Stimulated activated naive CD8-positive, alpha-beta T cell treated with anti-CD3 and anti-CD28 coated beads, Interleukin-15, amount 100 ng/mL, for 72 hours (primary cell): ENCODE results near the gene GLRX2.
"Not testable (repeated sequence)": the region's sequence is repeated elsewhere in the genome, so short reads cannot be mapped to it uniquely, and the experiment has no call there.

ENCODE experiments used
- ATAC-seq: fragments of 150-1000 bp; cut with Tn5 transposase; 2 replicates; pipeline ENCODE4 v1.10.0; 2021; ENCODE audit warnings: mild to moderate bottlenecking, moderate library complexity
- DNase-seq, 2 donors: peaks; one replicate each; pipeline ENCODE4 v3.0.0; 2021 to 2022
- H3K27ac Mint-ChIP-seq, 2 donors: one replicate each; pipeline ENCODE4 v1.8.0; 2022; ENCODE audit warnings: mild to moderate bottlenecking in 2 of 2, mixed read lengths in 2 of 2, moderate library complexity in 2 of 2
- H3K27me3 Mint-ChIP-seq: one replicate; pipeline ENCODE4 v1.8.0; 2022; ENCODE audit warnings: mixed read lengths
- H3K4me1 Mint-ChIP-seq: one replicate; pipeline ENCODE4 v1.8.0; 2022; ENCODE audit warnings: mild to moderate bottlenecking, mixed read lengths
- H3K4me3 Mint-ChIP-seq, 2 donors: one replicate each; pipeline ENCODE4 v1.8.0; 2022; ENCODE audit warnings: mild to moderate bottlenecking in 2 of 2, mixed read lengths in 2 of 2, moderate library complexity in 1 of 2
- H3K9me3 Mint-ChIP-seq, 2 donors: one replicate each; pipeline ENCODE4 v1.8.0; 2022; ENCODE audit warnings: mixed read lengths in 2 of 2

The GLRX2 gene

DNA sequence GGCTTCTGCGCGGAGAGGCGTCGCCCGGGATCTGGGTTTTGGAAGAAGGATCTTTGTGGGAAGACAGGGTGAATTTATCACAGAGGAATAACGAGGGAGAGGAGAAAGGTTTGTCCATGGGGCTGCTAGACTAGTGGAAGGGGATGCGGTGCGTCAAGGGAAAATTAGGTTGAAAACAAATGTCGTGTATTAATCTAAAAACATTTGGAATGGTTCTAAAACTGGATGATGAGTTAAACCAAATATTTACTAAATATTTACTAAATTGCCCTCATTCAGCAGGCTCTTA is 45.2 kb downstream of the GLRX2 start:
- H3K27me3 Mint-ChIP-seq: no peaks in the 10 kb centered on the region
- peak overlapping the region; percentile 90 to 97 for H3K4me3 Mint-ChIP-seq
- ATAC-seq (no peak), DNase-seq (no peak)
- H3K9me3 Mint-ChIP-seq: peaks cover 0 to 5% of the 10 kb centered on the region in 2 donors
- H3K27ac Mint-ChIP-seq: peak overlapping the region; percentile 98 to 99
- H3K4me1 Mint-ChIP-seq: peaks cover 57% of the 10 kb centered on the region

DNA sequence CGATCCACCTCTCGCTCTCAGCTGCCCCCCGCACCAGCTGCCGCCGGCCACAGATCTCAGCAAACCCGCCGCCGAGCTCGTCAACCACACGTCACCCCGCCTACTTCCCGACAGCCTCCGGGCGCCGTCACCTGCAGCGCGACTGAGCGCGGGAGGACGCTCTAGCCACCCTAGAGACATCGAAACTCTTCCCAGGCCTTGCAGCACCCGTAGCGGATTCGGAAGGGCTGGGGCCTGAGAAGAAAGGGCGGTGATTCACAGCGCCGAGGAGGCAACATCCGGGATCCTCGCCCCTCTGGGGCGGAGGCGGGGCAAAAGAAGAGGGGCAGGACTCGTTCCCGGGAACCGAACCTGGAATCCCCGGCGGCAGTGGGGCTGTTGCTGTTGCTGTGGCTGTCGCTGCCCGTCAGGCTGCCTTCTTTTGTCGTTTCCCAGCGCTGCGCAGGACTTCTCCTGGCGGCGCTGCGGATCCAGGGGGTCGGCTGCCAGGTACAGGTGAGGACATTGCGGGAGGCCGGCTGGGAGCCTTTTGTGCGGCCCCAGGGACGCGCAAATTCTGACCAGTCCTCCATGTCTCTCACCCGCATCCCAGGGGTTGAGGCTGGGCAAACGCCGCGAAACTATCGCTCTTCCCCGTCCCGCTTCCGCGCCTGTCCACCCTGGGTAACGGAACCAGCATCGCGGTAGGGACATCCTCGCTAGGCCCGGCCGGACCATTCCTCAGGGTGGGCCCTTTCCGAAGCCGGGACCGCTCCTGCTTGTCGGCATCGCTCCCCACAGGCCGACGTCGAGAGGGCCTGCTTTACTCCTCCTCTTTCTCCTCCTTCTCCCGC is 45.7 kb downstream of the GLRX2 start, which contains the start of the genes RO60 and UCHL5:
Gene RO60, plus strand, starts transcription at position 331 of the 833 bp plus-strand sequence. CDS start 9,443 bp downstream, outside the sequence.
Gene UCHL5, minus strand, starts transcription at position 79 of the 833 bp plus-strand sequence. CDS start 100 bp downstream, outside the sequence.
- H3K27ac Mint-ChIP-seq: peak within 1 kb of the TSS; percentile 98 to 99
- H3K27me3 Mint-ChIP-seq: no peaks in the 10 kb centered on the region
- H3K4me1 Mint-ChIP-seq: peaks cover 53% of the 10 kb centered on the region
- ATAC-seq: peak; percentile 97
- peak within 1 kb of the TSS; percentile 90 to 97 for H3K4me3 Mint-ChIP-seq
- peaks cover 0 to 5% of the 10 kb centered on the region in 2 donors for H3K9me3 Mint-ChIP-seq
- peak; percentile 89 to 96 for DNase-seq

DNA sequence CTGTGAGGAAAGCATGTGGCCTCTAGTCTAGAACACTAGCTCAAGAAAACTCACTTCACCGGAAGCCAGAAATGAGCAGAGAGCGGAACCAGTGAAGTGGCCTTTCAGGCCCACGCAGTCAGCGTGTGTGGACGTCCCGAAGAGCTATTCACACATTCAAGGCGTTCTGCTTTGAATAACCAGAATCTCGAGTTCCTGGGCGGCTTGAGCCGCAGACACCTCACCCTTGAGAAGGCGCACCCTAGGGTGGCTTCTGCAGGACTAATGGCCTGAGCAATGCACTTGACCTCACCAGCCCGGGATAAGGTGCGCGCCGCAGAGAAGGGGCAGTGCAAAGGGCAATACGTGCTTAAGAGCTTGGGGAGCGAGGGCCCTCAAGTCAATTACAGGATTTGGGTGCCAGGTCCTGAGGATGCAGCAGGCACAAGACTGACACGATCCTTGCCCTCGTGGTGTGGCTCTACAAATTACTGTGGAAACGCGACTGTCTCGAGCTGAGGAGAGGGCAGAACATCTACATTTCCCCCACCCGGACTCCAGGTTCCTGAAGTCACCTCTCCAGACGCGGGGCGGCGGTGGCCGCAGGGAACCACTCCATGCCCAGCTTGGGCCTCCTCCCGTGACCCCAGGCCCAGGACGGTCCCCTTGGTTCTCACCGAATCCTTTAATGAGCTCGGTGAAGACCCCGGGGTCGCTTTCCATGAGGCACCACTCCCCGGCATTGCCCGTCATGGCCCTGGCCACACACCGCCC is 46.5 kb downstream of the GLRX2 start:
- Mint-ChIP-seq H3K27me3 (no peaks in the 10 kb centered on the region), H3K9me3 (peaks cover 0 to 5% of the 10 kb centered on the region in 2 donors), H3K4me3 (peak overlapping the region; percentile 90 to 97), H3K4me1 (peaks cover 45% of the 10 kb centered on the region), H3K27ac (peak overlapping the region; percentile 98 to 99)
- ATAC-seq: peak; percentile 68
- DNase-seq: peak; percentile 64 to 76

DNA sequence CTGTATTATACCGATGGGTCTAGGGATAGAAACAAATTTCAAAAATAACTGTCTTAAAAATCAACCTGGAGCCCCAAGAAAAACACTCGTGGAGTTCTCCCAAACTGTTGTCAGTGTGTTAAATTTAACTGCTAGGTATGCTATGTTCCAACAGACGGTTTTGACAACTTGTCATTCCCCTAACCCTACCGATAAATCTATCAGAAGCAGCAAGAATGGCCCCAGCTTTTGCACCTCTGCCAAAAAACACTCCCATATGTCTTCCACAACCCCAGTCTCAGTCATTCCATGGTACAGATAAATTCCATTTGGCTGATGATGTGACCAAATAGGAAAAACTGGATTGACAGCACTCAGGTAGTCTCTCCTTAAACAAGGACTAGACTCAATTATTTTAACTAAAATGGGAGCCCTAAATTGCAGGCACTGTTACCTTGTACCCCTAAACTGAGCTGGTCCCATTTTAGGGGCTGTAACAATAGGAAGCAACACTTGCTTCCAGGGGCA is 51.0 kb downstream of the GLRX2 start:
- Mint-ChIP-seq H3K27me3 (no peaks in the 10 kb centered on the region), H3K4me1 (peaks cover 20% of the 10 kb centered on the region)

DNA sequence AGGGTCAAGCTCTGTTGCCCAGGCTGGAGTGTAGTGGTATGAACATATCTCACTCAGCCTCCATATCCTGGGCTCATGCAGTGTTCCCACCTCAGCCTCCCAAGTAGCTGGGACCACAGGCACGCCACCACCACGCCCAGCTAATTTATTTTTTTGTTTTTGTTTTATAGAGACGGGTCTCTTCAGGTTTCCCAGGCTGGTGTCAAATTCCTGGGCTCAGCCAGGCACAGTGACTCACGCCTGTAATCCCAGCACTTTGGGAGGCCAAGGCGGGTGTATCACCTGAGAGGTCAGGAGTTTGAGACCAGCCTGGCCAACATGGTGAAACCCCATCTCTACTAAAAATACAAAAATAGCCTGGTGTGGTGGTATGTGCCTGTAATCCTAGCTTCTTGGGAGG is 56.3 kb downstream of the GLRX2 start:
- not testable (repeated sequence) for H3K27me3 Mint-ChIP-seq, H3K4me3 Mint-ChIP-seq, H3K4me1 Mint-ChIP-seq, DNase-seq, ATAC-seq, H3K27ac Mint-ChIP-seq, H3K9me3 Mint-ChIP-seq

More for the DNA sequence above, 51.0 kb downstream of the GLRX2 start:
- DNase-seq: no peak
- Mint-ChIP-seq H3K27ac (no peak overlapping the region), H3K9me3 (no peaks in the 10 kb centered on the region), H3K4me3 (no peak overlapping the region)
- ATAC-seq: no peak
